Activated CD4-positive, alpha-beta memory T cell treated with anti-CD3 and anti-CD28 coated beads for 36 hours (primary cell): ENCODE data around the gene ADAMTS13. TPM values are rescaled to one million over a fixed set of nuclear protein-coding genes. Genes with fewer than 3 reads are reported as not detected.

Source experiments
- CTCF ChIA-PET: fragments of 350-600 bp; sonication (Branson Sonifier 250); formaldehyde crosslinking; loops from one replicate; lab custom pipeline; 2021; ENCODE audit warnings: antibody characterized with exemption, inconsistent platforms; lab: Charles Lee
- POLR2A ChIA-PET: fragments of 350-600 bp; sonication (Branson Sonifier 250); formaldehyde crosslinking; loops from one replicate; lab custom pipeline; 2021; ENCODE audit warnings: antibody characterized with exemption; lab: Charles Lee
- DNase-seq: peaks from one replicate; pipeline ENCODE4 v3.0.0-alpha.2; 2020
- H3K27ac Mint-ChIP-seq: one replicate; pipeline ENCODE4 v1.8.0; 2021; ENCODE audit warnings: mixed read lengths
- H3K27me3 Mint-ChIP-seq: one replicate; pipeline ENCODE4 v1.8.0; 2021; ENCODE audit warnings: mixed read lengths
- H3K36me3 Mint-ChIP-seq: one replicate; pipeline ENCODE4 v1.8.0; 2021; ENCODE audit warnings: mixed read lengths
- H3K4me1 Mint-ChIP-seq: one replicate; pipeline ENCODE4 v1.8.0; 2021; ENCODE audit warnings: low read depth, mixed read lengths
- H3K4me3 Mint-ChIP-seq: one replicate; pipeline ENCODE4 v1.8.0; 2021; ENCODE audit warnings: mild to moderate bottlenecking, mixed read lengths
- H3K9me3 Mint-ChIP-seq: one replicate; pipeline ENCODE4 v1.8.0; 2021; ENCODE audit warnings: mixed read lengths
- intact Hi-C: fragments of 100-400 bp; cut with micrococcal nuclease; formaldehyde crosslinking; loops from one replicate; pipeline ENCODE4 v1.15.1; 2023
- total RNA-seq, 2 experiments: library from RNA; stranded (reverse); gene quantifications; one replicate each; pipeline ENCODE4 v1.2.3, GENCODE V29; 2021

Gene ADAMTS13
- total RNA-seq, 2 experiments from 2014 or later = 2.4 to 2.6 TPM

DNA sequence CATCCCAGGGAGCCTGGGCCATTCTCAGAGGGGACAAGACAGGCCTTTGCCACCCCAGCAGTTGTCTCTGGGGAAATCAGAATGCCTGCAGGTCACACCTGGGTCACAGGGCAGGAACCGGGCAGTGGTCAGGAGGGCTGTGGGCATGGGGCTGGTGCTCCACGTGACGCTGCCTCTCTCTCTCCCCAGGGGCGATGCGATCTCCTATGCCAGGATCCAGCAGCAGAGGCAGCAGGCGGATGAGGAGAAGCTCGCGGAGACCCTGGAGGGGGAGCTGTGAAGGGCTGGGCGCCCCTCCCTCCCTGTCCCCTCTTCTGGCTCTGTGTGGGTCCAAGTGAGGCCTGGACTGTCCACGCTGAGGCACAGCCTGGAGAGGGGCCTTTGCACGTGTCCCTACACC is 46.2 kb downstream of the ADAMTS13 start:
- Mint-ChIP-seq H3K4me1 (no peaks in the 10 kb centered on the region), H3K9me3 (no peaks in the 10 kb centered on the region), H3K36me3 (no peaks in the 10 kb centered on the region), H3K27me3 (no peaks in the 10 kb centered on the region), H3K27ac (no peak overlapping the region), H3K4me3 (no peak overlapping the region)
- CTCF ChIA-PET = interaction anchor here (1.3 kb wide), 1 partner anchor 18 kb away, joined by 3 read pairs; no protein-coding TSS in a partner anchor
- no peak for DNase-seq
- POLR2A ChIA-PET = no interaction called here
- intact Hi-C loops = no loop called here

DNA sequence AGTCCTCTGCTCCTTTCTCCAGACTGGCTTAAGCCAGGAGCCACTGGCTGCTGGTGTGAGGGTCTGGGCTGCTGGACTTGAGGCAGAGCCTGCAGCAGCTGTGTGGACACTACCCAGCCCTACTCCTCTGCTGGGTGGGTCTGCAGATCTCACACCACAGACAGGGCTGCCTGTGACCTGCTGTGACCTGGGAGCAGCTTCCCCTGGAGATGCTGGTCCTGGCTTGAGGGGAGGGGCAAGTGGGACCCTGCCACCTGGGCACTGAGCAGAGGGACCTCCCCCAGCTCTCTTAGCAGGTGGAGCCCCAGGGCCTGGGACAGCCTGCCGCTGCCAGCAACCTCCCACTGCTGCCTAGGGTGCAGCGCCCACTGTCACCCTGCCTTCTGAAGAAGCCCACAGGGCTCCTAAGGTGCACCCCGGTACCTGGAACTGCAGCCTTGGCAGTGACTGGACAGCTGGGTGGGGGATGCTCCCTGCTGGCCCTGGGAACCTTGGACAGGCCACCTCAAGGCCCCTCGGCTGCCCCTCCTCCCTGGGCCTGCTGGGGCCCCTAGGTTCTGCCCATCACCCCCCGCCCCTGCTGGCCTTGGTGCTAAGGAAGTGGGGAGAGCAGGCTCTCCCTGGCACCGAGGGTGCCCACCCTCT is 46.7 kb downstream of the ADAMTS13 start:
- Mint-ChIP-seq H3K27me3 (no peaks in the 10 kb centered on the region), H3K27ac (no peak overlapping the region), H3K36me3 (no peaks in the 10 kb centered on the region), H3K9me3 (no peaks in the 10 kb centered on the region), H3K4me1 (no peaks in the 10 kb centered on the region), H3K4me3 (no peak overlapping the region)
- no peak for DNase-seq
- intact Hi-C loops = no loop called here
- POLR2A ChIA-PET = no interaction called here
- CTCF ChIA-PET = interaction anchor here (1.3 kb wide), 1 partner anchor 18 kb away, joined by 3 read pairs; no protein-coding TSS in a partner anchor

DNA sequence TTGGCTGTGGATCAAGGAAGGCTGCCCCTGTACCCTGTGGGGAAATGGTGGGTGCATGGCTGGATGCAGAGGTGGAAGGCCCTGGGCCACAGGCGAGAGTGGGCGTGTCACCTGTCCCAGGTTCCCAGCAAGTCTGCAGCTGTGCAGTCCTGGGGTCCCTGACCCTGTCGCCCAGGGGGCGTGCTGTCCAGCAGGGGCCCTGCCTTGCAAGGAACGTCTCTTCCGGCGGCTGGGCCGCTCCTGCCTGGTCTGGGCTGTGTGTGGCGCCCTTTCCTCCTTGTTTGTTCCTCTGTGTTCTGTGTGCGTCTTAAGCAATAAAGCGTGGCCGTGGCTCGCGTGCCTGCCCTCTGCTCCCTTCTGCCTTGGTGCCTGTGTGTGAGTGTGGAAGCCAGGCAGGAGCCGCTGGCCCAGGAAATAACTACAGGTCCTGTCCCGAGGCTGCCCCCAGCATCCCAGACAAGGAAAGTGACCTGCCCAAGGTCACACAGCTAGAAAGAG is 48.3 kb downstream of the ADAMTS13 start:
- ChIA-PET POLR2A (no interaction called here), CTCF (no interaction called here)
- no peak for DNase-seq
- Mint-ChIP-seq H3K36me3 (no peaks in the 10 kb centered on the region), H3K4me3 (no peak overlapping the region), H3K9me3 (no peaks in the 10 kb centered on the region), H3K4me1 (no peaks in the 10 kb centered on the region), H3K27ac (no peak overlapping the region), H3K27me3 (no peaks in the 10 kb centered on the region)
- intact Hi-C loops = no loop called here

DNA sequence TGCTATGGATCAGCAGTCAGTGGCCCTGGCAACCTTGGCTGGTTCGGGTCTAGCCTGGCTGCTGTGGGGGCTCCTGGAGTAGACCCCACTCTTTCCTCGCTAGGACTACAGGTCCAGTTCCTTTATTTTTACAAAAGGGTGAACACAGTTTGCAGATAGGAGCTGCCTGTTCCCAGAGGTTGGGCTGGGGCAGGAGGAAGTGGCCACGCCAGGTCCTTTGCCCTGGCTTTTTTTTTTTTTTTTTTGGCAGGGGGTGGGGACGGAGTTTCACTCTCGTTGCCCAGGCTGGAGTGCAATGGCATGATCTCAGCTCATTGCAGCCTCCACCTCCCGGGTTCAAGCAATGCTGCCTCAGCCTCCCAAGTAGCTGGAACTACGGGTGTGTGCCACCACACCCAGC is 48.8 kb downstream of the ADAMTS13 start:
- no peak overlapping the region for H3K4me3 Mint-ChIP-seq
- no peak for DNase-seq
- H3K36me3 Mint-ChIP-seq = no peaks in the 10 kb centered on the region
- ChIA-PET POLR2A (no interaction called here), CTCF (no interaction called here)
- no peaks in the 10 kb centered on the region for H3K4me1 Mint-ChIP-seq
- intact Hi-C loops = no loop called here
- no peak overlapping the region for H3K27ac Mint-ChIP-seq
- H3K27me3 Mint-ChIP-seq = no peaks in the 10 kb centered on the region
- H3K9me3 Mint-ChIP-seq = no peaks in the 10 kb centered on the region

DNA sequence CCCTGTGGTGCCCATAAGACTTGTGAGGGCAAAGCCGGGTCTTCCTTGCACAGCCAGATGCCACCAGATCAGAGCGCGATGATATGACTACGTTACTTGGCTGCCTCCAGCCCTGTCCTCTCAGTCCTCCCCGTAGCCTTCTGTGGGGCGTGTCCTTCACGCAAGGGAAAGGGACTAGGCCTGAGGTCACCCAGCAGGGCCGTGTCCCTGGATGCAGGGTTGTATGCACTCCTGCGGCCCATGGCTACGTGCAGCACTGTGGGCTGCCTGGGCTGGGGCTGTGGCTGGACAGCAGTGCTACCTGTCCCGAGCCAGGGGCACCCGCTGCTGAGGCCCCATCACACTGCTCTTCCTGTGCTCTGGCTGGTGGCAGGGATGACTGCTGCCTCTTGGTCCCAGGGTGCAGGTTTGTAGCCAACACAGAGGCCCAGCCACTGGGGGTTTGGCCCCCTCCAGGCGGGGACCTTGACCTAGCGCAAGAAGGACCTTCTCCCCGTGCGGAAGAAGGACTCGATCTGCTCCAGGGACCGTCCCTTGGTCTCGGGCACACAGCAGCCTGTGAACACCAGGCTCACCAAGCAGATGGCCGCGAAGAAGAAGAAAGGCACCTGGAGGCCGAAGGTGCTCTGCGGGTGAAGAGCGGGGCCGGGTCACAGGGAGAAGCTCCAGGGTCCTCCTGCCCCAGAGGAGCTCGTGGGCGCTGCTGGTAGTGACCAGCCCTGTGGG is 49.5 kb downstream of the ADAMTS13 start:
- no peak for DNase-seq
- intact Hi-C loops = no loop called here
- no peaks in the 10 kb centered on the region for H3K36me3 Mint-ChIP-seq
- no peaks in the 10 kb centered on the region for H3K4me1 Mint-ChIP-seq
- ChIA-PET CTCF (no interaction called here), POLR2A (no interaction called here)
- no peaks in the 10 kb centered on the region for H3K27me3 Mint-ChIP-seq
- no peak overlapping the region for H3K27ac Mint-ChIP-seq
- H3K9me3 Mint-ChIP-seq = no peaks in the 10 kb centered on the region
- no peak overlapping the region for H3K4me3 Mint-ChIP-seq

DNA sequence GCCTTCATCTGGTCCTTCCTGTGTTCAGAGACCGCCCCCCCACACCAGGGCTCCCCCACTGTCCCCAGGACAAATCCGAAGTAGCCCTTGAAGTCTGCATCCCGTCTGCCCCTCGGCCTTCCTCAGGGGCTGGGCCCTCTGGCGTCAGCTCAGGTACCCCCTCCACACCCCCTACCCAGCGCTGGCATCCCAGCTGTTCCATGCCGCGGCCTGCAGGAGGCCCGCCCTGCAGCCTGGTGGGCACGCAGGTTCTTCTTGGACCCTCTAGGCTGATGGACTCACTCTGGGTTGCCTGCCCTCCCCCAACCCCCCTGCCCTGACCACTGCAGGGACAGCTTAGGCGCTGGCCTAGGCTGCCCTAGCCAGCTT is 50.1 kb downstream of the ADAMTS13 start:
- no peaks in the 10 kb centered on the region for H3K9me3 Mint-ChIP-seq
- no peaks in the 10 kb centered on the region for H3K27me3 Mint-ChIP-seq
- POLR2A ChIA-PET = no interaction called here
- H3K27ac Mint-ChIP-seq = no peak overlapping the region
- H3K4me1 Mint-ChIP-seq = no peaks in the 10 kb centered on the region
- no peaks in the 10 kb centered on the region for H3K36me3 Mint-ChIP-seq
- H3K4me3 Mint-ChIP-seq = no peak overlapping the region
- CTCF ChIA-PET = no interaction called here
- intact Hi-C loops = no loop called here
- no peak for DNase-seq

DNA sequence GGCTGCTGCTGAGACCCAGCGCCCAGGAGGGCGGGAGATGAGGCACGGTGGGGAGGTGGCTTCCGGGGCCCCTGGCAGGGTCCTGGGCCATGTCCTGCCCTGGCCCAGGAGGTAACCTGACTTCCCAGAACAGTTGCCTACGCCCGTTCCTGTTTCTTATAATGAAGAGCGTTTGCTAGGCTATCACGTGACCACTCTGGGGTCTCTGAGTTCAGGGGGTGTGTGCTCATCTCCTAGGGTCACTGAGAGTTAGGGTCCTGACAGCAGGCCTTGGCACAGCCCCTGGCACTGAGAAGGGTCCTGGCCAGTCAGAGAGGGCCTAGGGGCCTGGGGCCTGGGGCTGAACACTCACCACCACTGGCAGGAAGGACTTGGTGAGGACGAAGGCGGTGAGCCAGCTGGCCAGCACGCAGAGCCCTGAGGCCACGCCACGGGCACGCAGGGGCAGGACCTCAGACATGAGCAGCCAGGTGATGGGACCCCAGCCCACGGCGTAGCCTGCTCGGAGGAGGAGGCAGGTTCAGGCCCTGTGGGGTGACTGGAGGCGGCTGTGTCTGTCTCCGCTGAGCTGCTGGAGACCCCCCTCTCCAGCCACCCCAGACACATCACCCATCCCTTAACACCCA is 50.7 kb downstream of the ADAMTS13 start:
- intact Hi-C loops = no loop called here
- H3K36me3 Mint-ChIP-seq = no peaks in the 10 kb centered on the region
- no peak overlapping the region for H3K4me3 Mint-ChIP-seq
- no peaks in the 10 kb centered on the region for H3K9me3 Mint-ChIP-seq
- CTCF ChIA-PET = no interaction called here
- POLR2A ChIA-PET = no interaction called here
- no peak for DNase-seq
- no peaks in the 10 kb centered on the region for H3K27me3 Mint-ChIP-seq
- H3K27ac Mint-ChIP-seq = no peak overlapping the region
- H3K4me1 Mint-ChIP-seq = no peaks in the 10 kb centered on the region

DNA sequence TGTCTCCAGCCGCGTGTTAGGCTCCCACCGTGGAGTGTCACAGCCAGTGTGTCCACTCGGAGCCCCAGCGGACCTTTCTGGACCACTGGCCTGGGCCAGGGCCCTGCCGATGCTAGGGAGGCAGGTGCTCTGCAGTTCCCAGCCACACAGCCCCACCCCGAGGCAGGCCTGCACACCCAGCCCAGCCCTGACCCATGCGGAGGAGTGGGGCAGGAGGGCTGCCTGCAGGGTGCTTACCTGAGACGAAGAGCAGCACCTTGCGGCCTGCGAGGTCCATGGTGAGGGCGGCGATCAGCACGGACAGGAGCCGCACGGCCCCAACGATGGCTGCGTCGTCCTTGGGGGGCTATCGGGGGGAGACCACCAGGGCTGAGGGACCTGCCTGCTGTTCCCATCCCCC is 51.6 kb downstream of the ADAMTS13 start:
- H3K4me1 Mint-ChIP-seq = no peaks in the 10 kb centered on the region
- no peak overlapping the region for H3K4me3 Mint-ChIP-seq
- intact Hi-C loops = no loop called here
- H3K9me3 Mint-ChIP-seq = no peaks in the 10 kb centered on the region
- no peaks in the 10 kb centered on the region for H3K36me3 Mint-ChIP-seq
- ChIA-PET POLR2A (no interaction called here), CTCF (interaction anchor here (1.2 kb wide), 1 partner anchor 13 kb away, joined by 3 read pairs; no protein-coding TSS in a partner anchor)
- DNase-seq = no peak
- H3K27me3 Mint-ChIP-seq = no peaks in the 10 kb centered on the region
- no peak overlapping the region for H3K27ac Mint-ChIP-seq

DNA sequence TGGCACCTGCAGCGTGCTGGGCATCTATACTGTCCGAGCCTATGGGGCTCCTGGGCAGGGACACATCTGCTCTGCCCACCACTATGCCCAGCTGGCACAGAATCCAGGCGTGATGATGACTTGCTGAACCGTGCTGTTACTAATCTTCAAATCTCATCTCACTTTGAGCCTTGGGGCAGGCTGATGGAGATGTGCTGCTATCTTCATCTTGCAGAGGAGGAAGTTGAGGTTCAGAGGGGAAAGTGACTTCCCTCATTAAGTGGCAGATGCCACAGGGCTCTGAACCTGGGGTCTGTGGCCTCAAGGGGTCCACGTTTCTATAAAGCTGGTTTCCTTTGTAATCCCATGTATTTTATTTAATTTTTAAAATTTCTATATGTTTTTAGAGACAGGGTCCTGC is 52.0 kb downstream of the ADAMTS13 start:
- Mint-ChIP-seq H3K4me3 (no peak overlapping the region), H3K4me1 (no peaks in the 10 kb centered on the region), H3K36me3 (no peaks in the 10 kb centered on the region), H3K27me3 (no peaks in the 10 kb centered on the region), H3K27ac (no peak overlapping the region), H3K9me3 (no peaks in the 10 kb centered on the region)
- POLR2A ChIA-PET = no interaction called here
- no peak for DNase-seq
- intact Hi-C loops = no loop called here
- CTCF ChIA-PET = interaction anchor here (1.2 kb wide), 1 partner anchor 12 kb away, joined by 3 read pairs; no protein-coding TSS in a partner anchor

DNA sequence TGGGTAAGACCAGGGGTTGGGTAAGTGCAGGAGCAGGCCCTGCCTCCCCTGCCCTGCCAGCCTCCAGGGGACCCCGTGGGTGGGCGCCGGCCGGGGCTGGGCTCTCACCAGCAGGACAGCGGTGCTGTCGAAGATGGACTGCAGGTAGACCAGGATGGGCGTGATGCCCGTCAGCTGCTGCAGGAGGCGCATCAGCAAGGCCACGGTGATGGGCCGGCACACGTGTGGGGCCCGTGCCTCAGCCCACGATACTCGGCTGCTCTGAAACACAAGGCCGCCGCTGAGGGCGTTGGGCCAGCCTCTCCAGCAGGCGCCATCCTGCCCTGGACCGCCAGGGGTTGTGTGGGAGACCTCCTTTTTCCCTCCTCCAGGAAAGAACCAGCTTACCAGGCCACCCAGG is 52.7 kb downstream of the ADAMTS13 start:
- POLR2A ChIA-PET = no interaction called here
- H3K27me3 Mint-ChIP-seq = no peaks in the 10 kb centered on the region
- H3K27ac Mint-ChIP-seq = no peak overlapping the region
- H3K36me3 Mint-ChIP-seq = no peaks in the 10 kb centered on the region
- intact Hi-C loops = loop anchor here (5.0 kb wide), 1 partner anchor 58 kb away; the partner anchor contains the start of gene REXO4
- no peaks in the 10 kb centered on the region for H3K9me3 Mint-ChIP-seq
- H3K4me3 Mint-ChIP-seq = no peak overlapping the region
- H3K4me1 Mint-ChIP-seq = peaks cover 3% of the 10 kb centered on the region
- CTCF ChIA-PET = interaction anchor here (1.2 kb wide), 1 partner anchor 12 kb away, joined by 3 read pairs; no protein-coding TSS in a partner anchor
- DNase-seq = no peak

DNA sequence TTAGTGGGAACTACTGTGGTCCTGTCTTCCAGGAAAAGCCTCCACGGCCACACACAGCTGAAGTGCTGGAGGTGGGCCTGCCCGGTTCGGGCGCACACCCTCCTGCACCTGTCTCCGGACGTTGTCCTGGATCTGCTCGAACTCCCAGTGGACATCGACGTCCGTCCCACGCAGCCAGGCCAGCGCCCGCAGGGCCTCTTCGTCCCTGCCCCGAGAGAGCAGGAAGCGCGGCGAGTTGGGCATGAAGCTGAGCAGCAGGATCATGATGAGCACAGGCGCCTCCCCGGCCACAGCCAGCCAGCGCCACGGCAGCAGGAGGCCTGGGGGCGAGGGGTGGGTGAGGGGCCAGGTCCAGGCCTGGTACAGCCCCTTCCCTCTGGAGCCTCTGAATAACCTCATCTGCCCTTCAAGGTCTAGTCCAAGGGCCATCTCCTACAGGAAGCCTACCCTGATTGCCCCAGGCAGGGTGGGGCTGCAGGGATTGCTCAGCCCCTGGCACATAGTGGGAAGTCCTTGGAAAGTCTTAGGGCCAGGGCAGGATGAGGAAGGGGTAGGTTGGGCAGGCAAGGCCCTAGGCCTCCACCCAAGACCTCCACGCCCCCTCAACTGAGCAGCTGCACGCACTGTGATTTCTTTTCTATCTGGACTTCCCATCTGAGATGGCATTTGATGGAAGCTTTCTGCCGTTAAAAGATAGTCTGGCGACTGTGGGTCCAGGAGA is 53.3 kb downstream of the ADAMTS13 start:
- POLR2A ChIA-PET = no interaction called here
- no peak overlapping the region for H3K27ac Mint-ChIP-seq
- no peak for DNase-seq
- CTCF ChIA-PET = no interaction called here
- intact Hi-C loops = loop anchor here (5.0 kb wide), 1 partner anchor 58 kb away; the partner anchor contains the start of gene REXO4
- no peaks in the 10 kb centered on the region for H3K27me3 Mint-ChIP-seq
- peaks cover 5% of the 10 kb centered on the region for H3K4me1 Mint-ChIP-seq
- no peak overlapping the region for H3K4me3 Mint-ChIP-seq
- H3K36me3 Mint-ChIP-seq = no peaks in the 10 kb centered on the region
- no peaks in the 10 kb centered on the region for H3K9me3 Mint-ChIP-seq
